T-cell (primary cell): ENCODE data around the gene RBM44. TPM values are rescaled to one million over a fixed set of nuclear protein-coding genes. Genes with fewer than 3 reads are reported as not detected.
"Not testable (repeated sequence)": the region's sequence is repeated elsewhere in the genome, so short reads cannot be mapped to it uniquely, and the experiment has no call there.

Experiments used
- ATAC-seq, 4 experiments: fragments of 200-7000 bp in 3 of 4; fragments of 150-1000 bp in 1 of 4; cut with Tn5 transposase; replicated peaks in 1 of 4; 1 replicate in 3 of 4; 2 replicates in 1 of 4; pipeline ENCODE4 v1.10.0; 2021; ENCODE audit warnings: moderate library complexity in 3 of 4, mild to moderate bottlenecking in 2 of 4, moderate number of reproducible peaks in 1 of 4
- CTCF ChIA-PET, 2 donors: fragments of 300-600 bp; sonication (Branson Sonifier 250); formaldehyde crosslinking; loops; one replicate each; lab custom pipeline; 2022; ENCODE audit warnings: antibody characterized with exemption in 2 of 2; lab: Charles Lee
- POLR2A ChIA-PET, 2 donors: fragments of 300-600 bp; sonication (Branson Sonifier 250); formaldehyde crosslinking; loops; one replicate each; lab custom pipeline; 2022; ENCODE audit warnings: antibody characterized with exemption in 2 of 2; lab: Charles Lee
- DNase-seq, 35 experiments: peaks; one replicate each; pipeline versions ENCODE4 v3.0.0 to v3.0.0-alpha.2; 2013 to 2023
- H3K27ac ChIP-seq: one replicate; pipeline ENCODE4 v1.5.1; 2013; ENCODE audit warnings: low read length
- H3K27me3 ChIP-seq, 2 experiments: replicated peaks in 1 of 2; 1 replicate in 1 of 2; 2 replicates in 1 of 2; pipeline versions ENCODE4 v1.6.1 to v1.7.0; 2013; ENCODE audit warnings: low read length in 1 of 2, mixed read lengths in 1 of 2; ENCODE audit not compliant: control insufficient read depth in 2 of 2, insufficient read depth in 2 of 2; ENCODE audit errors: extremely low read depth in 1 of 2
- H3K36me3 ChIP-seq, 2 donors: 1 replicate in 1 of 2; 2 replicates in 1 of 2; pipeline versions ENCODE4 v1.6.1 to v1.7.0; 2013; ENCODE audit warnings: low read length in 1 of 2; ENCODE audit not compliant: control insufficient read depth in 2 of 2, insufficient read depth in 1 of 2; ENCODE audit errors: extremely low read depth in 1 of 2
- H3K4me1 ChIP-seq, 2 experiments: 1 replicate in 1 of 2; 2 replicates in 1 of 2; pipeline versions ENCODE4 v1.6.1 to v1.7.0; 2013; ENCODE audit warnings: low read length in 2 of 2, mixed read lengths in 1 of 2; ENCODE audit not compliant: insufficient read depth in 2 of 2, control insufficient read depth in 1 of 2; ENCODE audit errors: extremely low read depth in 1 of 2
- H3K4me3 ChIP-seq, 2 donors: 1 replicate in 1 of 2; 2 replicates in 1 of 2; pipeline versions ENCODE4 v1.5.1 to v1.7.0; 2013; ENCODE audit warnings: mild to moderate bottlenecking in 2 of 2, low read length in 1 of 2, moderate library complexity in 1 of 2; ENCODE audit not compliant: control insufficient read depth in 1 of 2; ENCODE audit errors: extremely low read depth in 1 of 2
- H3K9me3 ChIP-seq: 2 replicates; pipeline ENCODE4 v1.7.0; 2013
- H3K27ac Mint-ChIP-seq, 2 donors: one replicate each; pipeline ENCODE4 v1.8.0; 2020 to 2021; ENCODE audit warnings: mild to moderate bottlenecking in 2 of 2, mixed read lengths in 2 of 2
- H3K27me3 Mint-ChIP-seq, 2 donors: one replicate each; pipeline ENCODE4 v1.8.0; 2021 to 2022; ENCODE audit warnings: mixed read lengths in 2 of 2
- H3K36me3 Mint-ChIP-seq: one replicate; pipeline ENCODE4 v1.8.0; 2021; ENCODE audit warnings: mixed read lengths
- H3K4me1 Mint-ChIP-seq, 3 donors: one replicate each; pipeline ENCODE4 v1.8.0; 2020 to 2022; ENCODE audit warnings: mixed read lengths in 3 of 3, mild to moderate bottlenecking in 1 of 3
- H3K4me3 Mint-ChIP-seq, 3 donors: one replicate each; pipeline ENCODE4 v1.8.0; 2020 to 2022; ENCODE audit warnings: mild to moderate bottlenecking in 3 of 3, mixed read lengths in 3 of 3, moderate library complexity in 3 of 3
- H3K9me3 Mint-ChIP-seq, 3 donors: one replicate each; pipeline ENCODE4 v1.8.0; 2020 to 2022; ENCODE audit warnings: mixed read lengths in 3 of 3
- WGBS: methylation state at CpG from one replicate; pipeline ENCODE4 v1.1.5; 2013; ENCODE audit warnings: missing lambda C conversion rate; ENCODE audit not compliant: insufficient coverage; 5-methylcytosine and 5-hydroxymethylcytosine counted together
- total RNA-seq, 35 experiments: library from RNA in 6 of 35; stranded (reverse) in 6 of 35; fragments of 120-200 nt in 1 of 35; gene quantifications; one replicate each; pipeline versions ENCODE4 v1.2.1 to v1.2.4 and lab custom pipeline; 2013 to 2026

Gene RBM44
- total RNA-seq, 5 donors from 2014 or later (not counting 1 experiment from before 2014, with no cell fraction given): 0.53 to 2.8 (median 0.98) TPM

- Mint-ChIP-seq H3K27ac (peak overlapping the region in 1 of 2 donors; percentile 24), H3K4me3 (no peak overlapping the region), H3K9me3 (no peaks in the 10 kb centered on the region), H3K4me1 (peaks cover 0 to 6% (median 0%) of the 10 kb centered on the region in 3 donors), H3K36me3 (peaks cover 52% of the 10 kb centered on the region), H3K27me3 (no peaks in the 10 kb centered on the region)
- Histone ChIP-seq H3K4me1 (no peaks in the 10 kb centered on the region), H3K36me3 (peaks cover 0 to 71% of the 10 kb centered on the region in 2 donors), H3K27me3 (no peaks in the 10 kb centered on the region), H3K4me3 (no peak overlapping the region), H3K9me3 (no peaks in the 10 kb centered on the region), H3K27ac (no peak overlapping the region)
- DNase-seq (no peak), ATAC-seq (no peak)
- WGBS: 92% methylated on average over 7 of the region's 10 CpGs
- CTCF ChIA-PET: no interaction called here
- POLR2A ChIA-PET: no interaction called here
Measured at GRCh38 chr2:237763812-237764211, 34.8 kb upstream of the RBM44 start.

- POLR2A ChIA-PET: interaction anchor here in 1 of 2 donors (0.6 kb wide), 1 partner anchor 478 kb away, joined by 19 read pairs; no protein-coding TSS in a partner anchor
- H3K4me1 ChIP-seq, H3K27ac ChIP-seq, DNase-seq, H3K4me3 ChIP-seq, H3K4me3 Mint-ChIP-seq, H3K27me3 Mint-ChIP-seq, H3K27me3 ChIP-seq, H3K9me3 Mint-ChIP-seq, H3K4me1 Mint-ChIP-seq, ATAC-seq, H3K9me3 ChIP-seq, H3K27ac Mint-ChIP-seq: not testable (repeated sequence)
- peaks cover 53% of the 10 kb centered on the region for H3K36me3 Mint-ChIP-seq
- CTCF ChIA-PET: interaction anchor here (0.6 to 0.7 kb wide), 4 partner anchors 33 to 693 kb away, joined by 3 to 8 read pairs (median 6); no protein-coding TSS in a partner anchor
- no CpG with 5 or more reads among the region's 6 CpGs for WGBS
- peaks cover 0 to 69% of the 10 kb centered on the region in 2 donors for H3K36me3 ChIP-seq
Measured at GRCh38 chr2:237765122-237765521, 33.5 kb upstream of the RBM44 start.

GRCh38 chr2:237765875-237766274 is 32.7 kb upstream of the RBM44 start:
- Mint-ChIP-seq H3K9me3 (no peaks in the 10 kb centered on the region), H3K36me3 (peaks cover 50% of the 10 kb centered on the region), H3K27ac (no peak overlapping the region), H3K4me3 (no peak overlapping the region), H3K27me3 (no peaks in the 10 kb centered on the region), H3K4me1 (peaks cover 0 to 6% (median 0%) of the 10 kb centered on the region in 3 donors)
- ATAC-seq (no peak), DNase-seq (no peak)
- CTCF ChIA-PET: interaction anchor here (0.6 kb wide), 3 partner anchors 34 to 271 kb away, joined by 3 to 8 read pairs (median 7); no protein-coding TSS in a partner anchor
- POLR2A ChIA-PET: no interaction called here
- no peak overlapping the region for H3K4me3 ChIP-seq
- WGBS: 97% methylated on average over 8 of the region's 8 CpGs
- H3K36me3 ChIP-seq: peaks cover 0 to 68% of the 10 kb centered on the region in 2 donors
- H3K27me3 ChIP-seq: no peaks in the 10 kb centered on the region
- H3K4me1 ChIP-seq: no peaks in the 10 kb centered on the region
- H3K27ac ChIP-seq: no peak overlapping the region
- H3K9me3 ChIP-seq: no peaks in the 10 kb centered on the region

- CTCF ChIA-PET: no interaction called here
- peaks cover 0 to 68% of the 10 kb centered on the region in 2 donors for H3K36me3 ChIP-seq
- H3K4me3 ChIP-seq: no peak overlapping the region
- H3K27me3 Mint-ChIP-seq: no peaks in the 10 kb centered on the region
- no peak overlapping the region for H3K4me3 Mint-ChIP-seq
- DNase-seq (no peak), ATAC-seq (no peak)
- H3K9me3 Mint-ChIP-seq: no peaks in the 10 kb centered on the region
- peaks cover 0 to 6% (median 0%) of the 10 kb centered on the region in 3 donors for H3K4me1 Mint-ChIP-seq
- H3K9me3 ChIP-seq: no peaks in the 10 kb centered on the region
- no peaks in the 10 kb centered on the region for H3K4me1 ChIP-seq
- H3K27ac Mint-ChIP-seq: no peak overlapping the region
- H3K27me3 ChIP-seq: no peaks in the 10 kb centered on the region
- H3K36me3 Mint-ChIP-seq: peaks cover 51% of the 10 kb centered on the region
- H3K27ac ChIP-seq: no peak overlapping the region
- POLR2A ChIA-PET: no interaction called here
- no CpG with 5 or more reads among the region's 2 CpGs for WGBS
Measured at GRCh38 chr2:237766340-237766739, 32.2 kb upstream of the RBM44 start.

GRCh38 chr2:237772513-237772912 is 26.1 kb upstream of the RBM44 start:
- H3K27ac Mint-ChIP-seq: no peak overlapping the region
- no peaks in the 10 kb centered on the region for H3K9me3 Mint-ChIP-seq
- no peak for ATAC-seq
- no peak overlapping the region for H3K4me3 Mint-ChIP-seq
- Histone ChIP-seq H3K4me3 (no peak overlapping the region), H3K36me3 (peaks cover 6 to 84% of the 10 kb centered on the region in 2 donors), H3K9me3 (no peaks in the 10 kb centered on the region), H3K27ac (no peak overlapping the region), H3K4me1 (no peaks in the 10 kb centered on the region), H3K27me3 (no peaks in the 10 kb centered on the region)
- POLR2A ChIA-PET: no interaction called here
- H3K36me3 Mint-ChIP-seq: peaks cover 55% of the 10 kb centered on the region
- peaks cover 0 to 5% (median 0%) of the 10 kb centered on the region in 3 donors for H3K4me1 Mint-ChIP-seq
- WGBS: 100% methylated on average over 1 of the region's 3 CpGs
- CTCF ChIA-PET: no interaction called here
- H3K27me3 Mint-ChIP-seq: no peaks in the 10 kb centered on the region
- no peak for DNase-seq

- Mint-ChIP-seq H3K36me3 (peaks cover 68% of the 10 kb centered on the region), H3K27me3 (no peaks in the 10 kb centered on the region), H3K27ac (no peak overlapping the region), H3K4me1 (peaks cover 0 to 5% (median 0%) of the 10 kb centered on the region in 3 donors), H3K4me3 (no peak overlapping the region), H3K9me3 (no peaks in the 10 kb centered on the region)
- ChIA-PET CTCF (no interaction called here), POLR2A (no interaction called here)
- Histone ChIP-seq H3K4me1 (no peaks in the 10 kb centered on the region), H3K27ac (no peak overlapping the region), H3K27me3 (no peaks in the 10 kb centered on the region), H3K36me3 (peaks cover 6 to 83% of the 10 kb centered on the region in 2 donors), H3K4me3 (no peak overlapping the region), H3K9me3 (no peaks in the 10 kb centered on the region)
- no peak for ATAC-seq
- no peak for DNase-seq
- WGBS: 95% methylated on average over 13 of the region's 15 CpGs
Measured at GRCh38 chr2:237773826-237774225, 24.8 kb upstream of the RBM44 start.
